Cardiac fibroblast (primary cell): ENCODE results near the gene GMPPA.

ENCODE experiments used
- DNase-seq, 2 donors: peaks; one replicate each; pipeline versions ENCODE4 v3.0.0 to v3.0.0-alpha.2; 2010; ENCODE audit warnings: low read depth in 2 of 2
- H3K4me3 ChIP-seq, 2 donors: replicated peaks in 1 of 2; 1 replicate in 1 of 2; 2 replicates in 1 of 2; pipeline ENCODE4 v1.5.1; 2011; ENCODE audit warnings: low read depth in 2 of 2, low read length in 2 of 2, mild to moderate bottlenecking in 2 of 2, moderate library complexity in 1 of 2
- CTCF ChIP-seq: IDR thresholded peaks from one replicate; pipeline ENCODE4 v1.5.1; 2011; ENCODE audit warnings: low read depth, mild to moderate bottlenecking, low read length, inconsistent platforms

The GMPPA gene

GRCh38 chr2:219552382-219553167 lies 53.9 kb downstream of the GMPPA start:
- TF ChIP-seq CTCF: no peak

GRCh38 chr2:219553168-219553417 lies 54.4 kb downstream of the GMPPA start:
- peak overlapping the region; percentile 57 to 69 for H3K4me3 ChIP-seq

More at GRCh38 chr2:219552382-219553167, 53.9 kb downstream of the GMPPA start:
- DNase-seq: peak; percentile 75 to 83
- H3K4me3 ChIP-seq: peak overlapping the region; percentile 57 to 69

GRCh38 chr2:219553463-219553963 lies 54.8 kb downstream of the GMPPA start:
- H3K4me3 ChIP-seq: no peak overlapping the region
- TF ChIP-seq CTCF: no peak
- no peak for DNase-seq

More at GRCh38 chr2:219553168-219553417, 54.4 kb downstream of the GMPPA start:
- TF ChIP-seq CTCF: no peak
- no peak for DNase-seq

- no peak overlapping the region for H3K4me3 ChIP-seq
- no peak for DNase-seq
- no peak for TF ChIP-seq CTCF
Measured at GRCh38 chr2:219554350-219554749, 55.7 kb downstream of the GMPPA start.

GRCh38 chr2:219555956-219556355 lies 57.3 kb downstream of the GMPPA start:
- TF ChIP-seq CTCF: no peak
- DNase-seq: no peak
- H3K4me3 ChIP-seq: no peak overlapping the region

GRCh38 chr2:219556413-219556812 lies 57.7 kb downstream of the GMPPA start:
- no peak overlapping the region for H3K4me3 ChIP-seq
- no peak for TF ChIP-seq CTCF
- DNase-seq: no peak
